Measurements from ENCODE around the gene FBXO3. TPM values are rescaled to one million over a fixed set of nuclear protein-coding genes. Genes with fewer than 3 reads are reported as not detected.
A peak's percentile ranks its signal among the peaks of the same experiment; 100 is the strongest.

The FBXO3 gene
- total RNA-seq, 1 experiment from 2014 or later: 27.2 TPM

DNA sequence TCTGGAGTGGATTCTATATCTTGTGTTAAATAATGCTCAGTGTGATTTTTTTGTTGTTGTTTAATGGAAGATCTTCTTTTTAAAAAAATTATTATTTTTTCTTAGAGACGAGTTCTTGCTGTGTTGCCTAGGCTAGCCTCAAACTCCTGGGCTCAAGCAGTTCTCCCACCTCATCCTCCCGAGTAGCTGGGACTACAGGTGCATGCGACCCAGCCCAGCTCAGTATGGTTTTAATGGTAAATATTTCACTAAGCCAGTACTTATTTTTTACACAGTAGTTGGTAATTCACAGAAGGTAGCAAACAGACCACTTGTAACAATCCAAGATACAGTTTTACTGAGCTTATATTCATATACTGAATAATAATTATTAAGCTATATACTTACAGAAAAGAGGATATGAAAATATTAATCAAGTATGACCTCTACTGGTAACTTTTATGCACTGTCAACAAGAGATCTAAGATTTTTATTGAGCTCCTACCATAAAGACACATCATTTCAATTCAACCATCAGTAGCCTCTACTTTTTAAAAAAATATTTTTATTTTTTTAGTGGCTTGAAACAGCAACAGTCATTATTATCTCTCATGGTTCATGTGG is 32.0 kb downstream of the FBXO3 start:
- no peak for DNase-seq (ENCODE audit: low read depth, low spot score)
- H3K79me2 ChIP-seq (ENCODE audit: insufficient read depth, low read length): no peaks in the 10 kb centered on the region
- RAD21 ChIA-PET (ENCODE audit: low non-redundant PET in 1 of 2, low total read pairs in 2 of 2, uncharacterized antibody in 2 of 2, unreplicated experiment in 2 of 2): interaction anchor here (0.9 to 1.3 kb wide), 7 partner anchors 25 to 380 kb away, joined by 3 to 12 read pairs (median 4); no protein-coding TSS in a partner anchor

More for the DNA sequence above, 32.0 kb downstream of the FBXO3 start:
- H3K4me3 ChIP-seq (replicated peaks in 1 of 2; ENCODE audit: low read depth in 1 of 2, low read length in 2 of 2): no peak overlapping the region
- no peak overlapping the region for H3K27ac ChIP-seq (ENCODE audit: low read depth, low read length)
- H3K27me3 ChIP-seq (ENCODE audit: insufficient read depth, low read length): no peaks in the 10 kb centered on the region
- BruUV-seq (replicated peaks): no TSS peak
- TF ChIP-seq, protein P1, sequence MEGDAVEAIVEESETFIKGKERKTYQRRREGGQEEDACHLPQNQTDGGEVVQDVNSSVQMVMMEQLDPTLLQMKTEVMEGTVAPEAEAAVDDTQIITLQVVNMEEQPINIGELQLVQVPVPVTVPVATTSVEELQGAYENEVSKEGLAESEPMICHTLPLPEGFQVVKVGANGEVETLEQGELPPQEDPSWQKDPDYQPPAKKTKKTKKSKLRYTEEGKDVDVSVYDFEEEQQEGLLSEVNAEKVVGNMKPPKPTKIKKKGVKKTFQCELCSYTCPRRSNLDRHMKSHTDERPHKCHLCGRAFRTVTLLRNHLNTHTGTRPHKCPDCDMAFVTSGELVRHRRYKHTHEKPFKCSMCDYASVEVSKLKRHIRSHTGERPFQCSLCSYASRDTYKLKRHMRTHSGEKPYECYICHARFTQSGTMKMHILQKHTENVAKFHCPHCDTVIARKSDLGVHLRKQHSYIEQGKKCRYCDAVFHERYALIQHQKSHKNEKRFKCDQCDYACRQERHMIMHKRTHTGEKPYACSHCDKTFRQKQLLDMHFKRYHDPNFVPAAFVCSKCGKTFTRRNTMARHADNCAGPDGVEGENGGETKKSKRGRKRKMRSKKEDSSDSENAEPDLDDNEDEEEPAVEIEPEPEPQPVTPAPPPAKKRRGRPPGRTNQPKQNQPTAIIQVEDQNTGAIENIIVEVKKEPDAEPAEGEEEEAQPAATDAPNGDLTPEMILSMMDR (IDR thresholded peaks at IDR 0.05 in 2 of 3, conservative IDR thresholded peaks at IDR 0.05 in 1 of 3; ENCODE audit: borderline replicate concordance in 1 of 3, insufficient read depth in 1 of 3, low read depth in 2 of 3, low read length in 2 of 3): peak; percentile 26 to 56 (median 42); a peak in 3 of 6 replicates
- TF ChIP-seq RAD21 (IDR thresholded peaks at IDR 0.05; ENCODE audit: low read depth) (peak; percentile 70; the same call in 1 of the 2 replicates), SRF (IDR thresholded peaks at IDR 0.05; ENCODE audit: low read depth) (no peak)
- H3K4me1 ChIP-seq (ENCODE audit: control insufficient read depth in 1 of 2, insufficient read depth in 2 of 2, low read length in 2 of 2): peaks cover 0 to 4% of the 10 kb centered on the region in 2 experiments; a peak in 2 of 4 replicates
- POLR2A ChIA-PET: interaction anchor here (1.0 to 1.6 kb wide), 4 partner anchors 26 to 52 kb away, joined by 3 to 11 read pairs (median 6); partner anchors contain the start of gene C11orf91
- no peaks in the 10 kb centered on the region for H4K20me1 ChIP-seq (ENCODE audit: insufficient read depth)
- peak; percentile 63 for ATAC-seq
- H3K4me2 ChIP-seq (ENCODE audit: low read length): no peak overlapping the region
- H3K9me2 ChIP-seq (ENCODE audit: insufficient read depth): no peaks in the 10 kb centered on the region
- H3K9me3 ChIP-seq (ENCODE audit: control insufficient read depth in 1 of 2, insufficient read depth in 1 of 2, low read depth in 1 of 2, low read length in 2 of 2): no peaks in the 10 kb centered on the region
- H2AFZ ChIP-seq (ENCODE audit: low read depth, low read length, poor library complexity, severe bottlenecking): no peak overlapping the region
- peaks cover 5 to 8% of the 10 kb centered on the region in 2 experiments; a peak in 2 of 4 replicates for H3K36me3 ChIP-seq (ENCODE audit: control insufficient read depth in 1 of 2, insufficient read depth in 2 of 2, low read length in 2 of 2)
- intact Hi-C loops (cut with micrococcal nuclease): loop anchor here (1.0 to 5.0 kb wide), 2 partner anchors 200 to 380 kb away; no protein-coding TSS in a partner anchor
- no peak overlapping the region for H3K9ac ChIP-seq (ENCODE audit: low read length)
- CTCF ChIA-PET: interaction anchor here (0.6 to 1.8 kb wide), 47 partner anchors 8 to 1419 kb away, joined by 3 to 67 read pairs (median 4); partner anchors contain the start of gene C11orf91
